ENCODE data around the gene HOXD3. TPM values are rescaled to one million over a fixed set of nuclear protein-coding genes. Genes with fewer than 3 reads are reported as not detected.

HOXD3 gene
- total RNA-seq, 1 donor from 2014 or later = not detected

GRCh38 chr2:176148751-176149421 lies 8.2 kb upstream of the HOXD3 start:
- no peak for FAIRE-seq
- DNase-seq (ENCODE audit: low spot score in 2 of 2) = no peak

DNA sequence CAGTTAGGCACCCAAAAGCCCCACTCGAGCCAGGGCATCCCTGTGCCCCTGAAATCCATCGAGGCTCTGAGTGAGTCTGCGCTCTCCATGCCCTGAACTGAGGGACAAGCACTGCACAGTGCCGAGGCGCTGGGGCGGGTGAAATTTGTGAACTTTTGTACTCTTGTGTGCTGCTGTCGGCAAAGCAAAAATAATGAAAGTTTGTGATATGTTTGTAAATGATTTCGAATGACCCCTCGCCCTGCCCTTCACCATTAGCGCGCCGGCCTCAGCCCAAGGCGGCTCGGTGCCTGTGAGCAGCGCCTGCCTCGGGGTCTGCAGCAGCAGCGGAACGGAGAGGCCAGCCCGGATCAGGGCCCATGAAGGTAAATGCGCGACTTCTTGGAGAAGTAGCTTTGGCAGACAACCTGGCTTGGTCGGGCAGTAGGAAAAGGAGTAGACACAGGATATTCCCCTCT lies 7.6 kb upstream of the HOXD3 start:
- DNase-seq (ENCODE audit: low spot score in 2 of 2) (no peak), FAIRE-seq (no peak)

DNA sequence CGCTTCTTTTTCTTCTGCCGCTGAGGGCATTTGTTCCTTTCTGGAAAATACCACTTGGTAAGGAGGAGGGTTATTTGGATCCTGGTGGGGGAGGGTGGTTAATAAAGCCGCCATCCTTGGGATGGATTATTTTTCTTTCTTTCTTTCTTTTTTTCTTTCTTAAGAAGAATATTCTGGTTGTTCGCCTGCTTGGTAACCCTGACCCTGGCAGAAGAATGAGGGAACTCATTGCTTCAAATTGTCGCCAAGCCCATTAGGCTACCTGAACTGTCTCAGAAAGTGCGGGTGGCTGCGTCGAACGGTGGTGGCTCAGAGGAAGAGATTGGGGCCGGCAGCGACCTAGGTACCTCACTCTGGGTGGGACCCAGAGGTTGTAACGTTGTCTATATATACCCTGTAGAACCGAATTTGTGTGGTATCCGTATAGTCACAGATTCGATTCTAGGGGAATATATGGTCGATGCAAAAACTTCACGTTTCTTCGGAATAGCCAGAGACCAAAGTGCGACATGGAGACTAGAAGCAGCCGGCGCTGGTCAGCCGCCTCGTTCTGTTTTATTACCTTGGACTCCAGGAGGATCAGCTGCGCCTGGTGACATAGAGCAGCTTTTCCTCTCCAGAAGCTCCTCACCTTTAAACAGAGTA lies 7.0 kb upstream of the HOXD3 start:
- DNase-seq (ENCODE audit: low spot score in 2 of 2) (no peak), FAIRE-seq (no peak)

GRCh38 chr2:176150584-176151441 lies 6.3 kb upstream of the HOXD3 start:
- FAIRE-seq = no peak

DNA sequence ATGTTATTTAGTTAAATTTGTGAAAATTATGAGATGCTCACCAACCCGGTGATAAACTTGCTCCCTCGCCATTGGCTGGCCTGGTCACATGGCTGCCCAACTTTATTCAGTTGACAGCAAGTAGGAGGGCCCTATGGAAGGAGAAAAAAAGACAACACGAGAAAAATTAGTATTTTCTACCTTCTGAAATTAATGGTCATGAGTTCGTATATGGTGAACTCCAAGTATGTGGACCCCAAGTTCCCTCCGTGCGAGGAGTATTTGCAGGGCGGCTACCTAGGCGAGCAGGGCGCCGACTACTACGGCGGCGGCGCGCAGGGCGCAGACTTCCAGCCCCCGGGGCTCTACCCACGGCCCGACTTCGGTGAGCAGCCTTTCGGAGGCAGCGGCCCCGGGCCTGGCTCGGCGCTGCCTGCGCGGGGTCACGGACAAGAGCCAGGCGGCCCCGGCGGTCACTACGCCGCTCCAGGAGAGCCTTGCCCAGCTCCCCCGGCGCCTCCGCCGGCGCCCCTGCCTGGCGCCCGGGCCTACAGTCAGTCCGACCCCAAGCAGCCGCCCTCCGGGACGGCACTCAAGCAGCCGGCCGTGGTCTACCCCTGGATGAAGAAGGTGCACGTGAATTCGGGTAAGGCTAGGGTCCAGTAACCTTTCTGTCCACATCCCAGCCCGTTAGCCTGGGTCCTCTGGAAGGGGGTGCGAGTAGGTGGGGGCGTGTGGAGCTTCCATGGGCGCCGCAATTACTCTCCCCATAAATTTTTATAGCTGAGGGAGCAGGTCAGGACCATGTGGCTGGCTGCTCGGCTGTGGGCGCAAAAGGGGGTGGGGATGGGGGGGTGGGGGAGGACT lies 5.4 kb upstream of the HOXD3 start, which contains the start of gene HOXD4:
Gene HOXD4 (plus strand): TSS at position 109 of the 846 bp plus-strand sequence. CDS start 84 bp downstream, at position 193.
- DNase-seq (ENCODE audit: low spot score in 2 of 2) = no peak
- FAIRE-seq = no peak

More at GRCh38 chr2:176150584-176151441, 6.3 kb upstream of the HOXD3 start:
- no peak for DNase-seq (ENCODE audit: low spot score in 2 of 2)

DNA sequence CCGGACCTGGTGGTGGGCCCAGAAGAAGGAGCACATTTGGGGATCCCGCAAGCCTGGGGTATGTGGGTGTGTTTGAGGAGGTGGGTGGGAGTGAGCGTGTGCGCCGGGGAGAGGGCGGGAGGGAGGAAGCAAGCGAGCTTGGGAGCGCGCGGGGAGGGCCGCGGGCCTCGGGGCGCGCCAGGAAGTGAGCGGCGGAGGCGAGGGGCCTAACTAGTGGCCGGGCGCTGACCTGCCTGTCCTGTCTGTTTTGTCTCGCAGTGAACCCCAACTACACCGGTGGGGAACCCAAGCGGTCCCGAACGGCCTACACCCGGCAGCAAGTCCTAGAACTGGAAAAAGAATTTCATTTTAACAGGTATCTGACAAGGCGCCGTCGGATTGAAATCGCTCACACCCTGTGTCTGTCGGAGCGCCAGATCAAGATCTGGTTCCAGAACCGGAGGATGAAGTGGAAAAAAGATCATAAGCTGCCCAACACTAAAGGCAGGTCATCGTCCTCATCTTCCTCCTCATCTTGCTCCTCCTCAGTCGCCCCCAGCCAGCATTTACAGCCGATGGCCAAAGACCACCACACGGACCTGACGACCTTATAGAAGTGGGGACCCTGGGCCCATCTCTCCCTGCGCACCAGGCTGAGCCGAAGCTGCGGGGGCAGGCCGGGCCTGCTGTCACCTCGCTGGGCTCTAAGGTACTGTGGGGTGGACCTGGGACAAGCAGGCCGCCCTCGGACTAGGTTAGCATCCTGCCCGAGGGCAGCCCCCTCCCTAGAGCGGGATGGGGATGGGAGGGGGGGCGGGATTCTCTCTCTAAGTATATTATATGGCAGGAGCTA lies 4.5 kb upstream of the HOXD3 start:
- FAIRE-seq = no peak
- DNase-seq (ENCODE audit: low spot score in 2 of 2) = no peak

DNA sequence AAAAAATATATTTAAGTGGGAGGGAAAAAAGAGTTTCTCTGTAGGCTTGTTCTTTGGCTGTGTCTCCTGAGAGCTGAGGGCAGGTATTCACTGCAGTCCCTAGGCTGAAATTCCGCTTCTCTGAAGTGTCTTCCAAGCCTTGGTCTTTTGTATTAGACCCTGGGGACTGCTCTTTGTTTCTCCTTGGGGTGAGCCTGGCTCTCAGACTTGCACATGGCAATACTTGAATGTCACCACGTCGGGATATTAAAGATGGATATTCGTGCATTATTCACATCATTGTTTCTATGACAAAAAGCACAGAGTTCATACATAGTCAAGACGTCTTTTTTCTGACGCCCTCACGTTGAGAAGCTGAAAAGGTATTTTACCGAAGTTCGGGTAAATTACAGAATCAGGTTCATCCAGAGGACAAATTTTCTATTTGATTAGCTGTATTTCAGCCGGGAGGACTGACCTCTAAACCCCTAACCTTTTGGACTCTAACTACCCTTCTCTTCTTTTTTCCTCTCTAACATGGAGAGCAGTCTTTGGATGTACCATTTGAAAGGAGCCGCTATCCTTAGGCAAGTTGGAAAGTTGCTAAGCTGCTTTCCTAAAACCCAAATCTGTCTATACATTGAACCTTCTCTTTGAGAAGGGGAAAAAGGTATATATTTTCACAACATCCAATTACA lies 2.4 kb upstream of the HOXD3 start:
- FAIRE-seq (no peak), DNase-seq (ENCODE audit: low spot score in 2 of 2) (no peak)

GRCh38 chr2:176155356-176156044 lies 1.6 kb upstream of the HOXD3 start:
- FAIRE-seq (no peak), DNase-seq (ENCODE audit: low spot score in 2 of 2) (no peak)

GRCh38 chr2:176156301-176156806 lies 753 bp upstream of the HOXD3 start:
- no peak for DNase-seq (ENCODE audit: low spot score in 2 of 2)
- no peak for FAIRE-seq

DNA sequence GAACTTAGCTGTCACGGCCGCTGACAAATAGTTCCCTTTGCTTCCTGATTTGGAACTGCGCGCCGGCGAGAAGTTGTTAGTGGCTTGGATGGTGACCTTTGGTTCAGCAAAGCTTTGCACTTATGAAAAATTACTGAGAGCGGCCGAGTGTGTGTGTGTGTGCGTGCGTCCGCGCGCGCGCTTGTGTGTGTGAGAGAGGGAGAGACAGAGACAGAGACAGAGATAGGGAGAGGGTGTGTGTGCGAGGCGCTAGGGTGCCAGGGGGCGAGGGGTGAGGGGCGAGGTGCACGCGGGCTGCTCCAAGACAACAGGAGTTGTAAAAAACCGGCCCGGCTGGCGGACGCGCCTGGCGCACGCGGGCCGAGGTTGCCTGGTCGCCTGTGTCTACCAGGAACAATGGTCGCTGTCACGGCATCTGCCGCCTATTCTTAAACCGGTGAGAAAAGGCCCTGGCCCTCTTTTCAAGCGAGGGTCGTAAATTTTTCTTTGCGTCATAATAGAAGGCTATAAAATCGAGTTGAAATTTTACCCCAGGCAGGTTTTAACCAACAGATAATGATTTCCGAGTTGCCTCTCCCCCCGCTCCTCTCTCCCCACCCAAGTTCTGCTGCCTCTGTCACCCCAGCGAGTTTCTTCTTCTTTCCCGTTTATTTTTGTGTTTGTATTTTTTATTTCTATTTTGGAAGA lies 535 bp downstream of the HOXD3 start:
- FAIRE-seq = no peak
- no peak for DNase-seq (ENCODE audit: low spot score in 2 of 2)

DNA sequence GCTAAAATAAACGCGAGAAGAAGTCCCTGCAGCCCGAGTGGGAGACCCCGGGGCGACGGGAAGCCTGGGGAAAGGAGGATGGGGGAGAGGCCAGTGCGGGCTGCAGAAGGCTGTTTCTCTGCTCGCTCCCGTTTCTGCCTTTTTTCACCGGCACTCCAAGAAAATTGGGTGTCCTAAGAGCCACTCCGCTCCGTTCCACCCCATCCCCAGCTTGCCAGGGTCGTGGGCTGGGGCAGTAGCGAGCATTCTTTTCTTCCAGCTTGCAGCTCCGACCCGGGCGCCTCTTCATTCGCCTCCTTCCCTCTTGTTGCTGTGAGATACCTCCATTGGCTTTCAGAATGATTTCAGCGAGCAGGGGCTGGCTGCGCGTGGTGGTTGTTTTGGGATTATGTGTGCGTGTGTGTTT lies 1.1 kb downstream of the HOXD3 start:
- DNase-seq (ENCODE audit: low spot score in 2 of 2) = no peak
- no peak for FAIRE-seq

- FAIRE-seq = no peak
- no peak for DNase-seq (ENCODE audit: low spot score in 2 of 2)
Observed at GRCh38 chr2:176158855-176159662, 2.0 kb downstream of the HOXD3 start.

DNA sequence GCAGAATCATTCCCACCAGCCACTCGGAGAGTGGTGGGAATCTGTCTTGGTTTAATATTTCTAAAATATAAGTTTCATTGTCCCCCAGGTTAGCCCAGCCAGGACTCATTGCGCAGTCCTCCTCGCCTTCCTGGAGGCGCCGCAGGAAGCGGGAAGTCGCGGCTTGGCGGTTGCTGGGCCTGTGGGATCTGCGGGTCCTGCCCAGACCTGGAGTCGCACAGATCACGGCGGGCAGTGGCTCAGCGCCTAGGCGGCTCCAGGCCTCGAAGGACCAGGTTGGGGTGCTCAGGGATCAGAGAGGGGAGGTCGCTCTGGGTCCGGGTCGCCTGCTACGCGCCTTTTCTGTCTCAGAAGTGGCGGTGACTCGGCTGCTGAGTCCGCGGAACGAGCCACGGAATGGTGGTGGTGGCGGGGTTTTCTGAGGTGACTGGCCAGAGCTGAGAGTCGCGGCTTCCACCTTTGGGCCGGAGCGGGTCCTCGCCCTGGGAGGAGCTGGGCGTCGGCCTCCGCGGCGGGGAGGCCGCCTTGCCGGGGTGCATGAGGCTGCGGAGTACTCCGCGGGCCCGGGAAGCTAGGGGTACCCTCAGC lies 2.6 kb downstream of the HOXD3 start:
- FAIRE-seq (no peak), DNase-seq (ENCODE audit: low spot score in 2 of 2) (no peak)

DNA sequence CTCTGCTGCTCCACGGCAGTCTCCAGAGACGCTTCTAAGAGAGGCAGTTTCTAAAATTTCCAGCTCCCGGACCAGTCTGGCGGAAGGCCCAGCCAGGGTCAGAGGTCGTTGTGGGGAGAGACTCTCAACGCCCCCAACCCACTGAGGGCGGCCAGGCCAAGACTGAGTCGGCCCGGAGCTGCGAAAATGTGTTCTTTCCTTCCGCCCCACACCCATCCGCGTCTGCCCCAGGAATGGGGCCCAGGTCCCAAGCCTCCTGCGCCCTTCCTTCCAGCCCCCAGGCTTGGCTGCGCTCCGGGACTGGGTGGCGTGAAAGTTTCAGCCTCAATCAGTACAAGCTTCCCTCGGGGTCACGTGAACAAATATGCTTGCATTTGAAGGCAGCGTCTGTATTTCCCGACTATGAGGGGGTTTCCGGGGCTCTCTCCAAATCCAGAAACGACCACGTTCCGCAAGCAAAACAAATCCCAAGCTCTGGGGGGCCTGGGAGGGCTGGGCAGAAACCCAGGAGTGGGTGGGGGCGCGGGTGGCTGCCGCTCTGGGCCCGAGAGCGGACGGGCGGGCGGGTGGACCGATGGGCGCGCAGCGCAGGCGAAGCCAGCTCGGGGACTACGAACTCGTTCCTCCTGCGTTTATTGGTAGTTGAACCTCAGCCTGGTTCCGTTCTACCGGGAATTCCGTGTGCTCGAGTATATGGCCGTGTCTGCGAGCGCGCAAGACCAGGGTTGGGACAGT lies 3.3 kb downstream of the HOXD3 start:
- DNase-seq (ENCODE audit: low spot score in 2 of 2) (no peak), FAIRE-seq (no peak)

DNA sequence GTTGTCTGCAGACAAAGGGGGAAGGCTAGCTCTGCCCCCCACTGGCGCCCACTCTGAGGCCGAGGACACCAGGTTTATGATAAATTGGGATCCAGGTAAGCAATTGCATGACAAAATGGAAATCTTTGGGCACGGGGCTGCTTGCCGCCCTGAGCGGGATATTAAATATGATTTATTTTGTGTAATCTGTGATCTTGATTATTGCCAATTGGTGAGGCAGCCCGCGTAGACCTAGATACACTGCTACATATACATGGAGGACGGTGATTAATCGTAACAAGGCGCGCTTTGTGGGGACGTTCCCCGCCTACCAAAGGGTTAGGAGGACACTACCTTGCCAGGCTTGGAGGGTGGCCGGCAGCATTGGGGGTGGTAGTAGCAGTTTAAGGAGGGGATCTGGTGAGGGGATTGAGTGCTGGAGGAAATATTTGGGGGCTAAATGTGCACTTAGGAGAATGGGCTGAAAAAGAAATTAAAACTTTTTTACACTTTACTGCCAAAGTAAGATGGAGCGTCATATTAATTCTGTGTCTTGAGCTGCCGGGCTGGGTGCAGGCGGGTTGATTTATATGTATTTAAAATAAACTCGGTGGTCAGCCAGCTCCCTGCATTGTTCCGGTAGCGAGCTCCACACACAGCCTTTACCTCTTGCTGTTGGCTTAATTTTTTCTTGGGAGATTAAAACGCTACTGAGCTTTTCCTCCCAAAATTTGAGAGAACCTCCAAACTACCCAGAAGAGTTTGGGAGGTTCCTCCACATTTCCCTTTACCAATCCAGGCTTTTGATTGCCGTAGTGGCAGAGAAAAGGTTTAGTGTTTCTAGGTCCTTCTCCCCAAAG lies 4.1 kb downstream of the HOXD3 start:
- FAIRE-seq = no peak
- DNase-seq (ENCODE audit: low spot score in 2 of 2) = no peak
